DND-41 (cell line): Measurements from ENCODE around the gene MALRD1.

Experiments
- CTCF ChIP-seq: IDR thresholded peaks from 2 replicates; pipeline ENCODE4 v1.5.1; 2012; ENCODE audit warnings: borderline replicate concordance, low read length, moderate library complexity, mild to moderate bottlenecking; ENCODE audit not compliant: poor library complexity, severe bottlenecking; ENCODE audit errors: extremely low read depth
- EZH2 ChIP-seq: IDR thresholded peaks from 3 replicates; pipeline ENCODE4 v1.6.1; 2012; ENCODE audit warnings: borderline replicate concordance, low read depth, mild to moderate bottlenecking, moderate library complexity, low read length, inconsistent platforms; ENCODE audit not compliant: severe bottlenecking

DNA sequence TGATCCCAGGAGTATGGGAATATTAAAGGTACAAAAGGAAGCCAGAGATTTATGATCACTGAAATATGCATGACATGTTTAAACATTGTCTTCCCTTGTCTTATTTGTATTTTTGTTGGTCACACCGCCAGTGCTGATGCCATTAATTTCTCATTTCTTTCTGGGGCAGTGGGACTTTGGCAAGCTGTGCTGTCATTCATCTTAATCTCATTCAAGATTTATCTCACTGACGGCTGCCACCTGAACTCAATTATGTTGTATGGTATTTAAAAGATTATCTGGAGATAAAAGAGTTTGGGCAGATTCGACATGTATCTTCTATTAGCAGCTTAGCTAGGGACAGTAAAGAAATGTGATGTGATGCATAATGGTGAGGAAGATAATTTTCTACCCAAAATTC is 482.7 kb downstream of the MALRD1 start:
- TF ChIP-seq CTCF (no peak), EZH2 (no peak)
